NCI-H1930 (cell line): ENCODE measurements around the gene MYO7A.
A peak's percentile ranks its signal among the peaks of the same experiment; 100 is the strongest.

Experiments
- DNase-seq, 2 experiments: peaks; one replicate each; lab custom pipeline; 2025; lab: John Stamatoyannopoulos, UW

The MYO7A gene

GRCh38 chr11:77111946-77112345 lies 16.1 kb upstream of the MYO7A start:
- no peak for DNase-seq

GRCh38 chr11:77112641-77113381 lies 15.2 kb upstream of the MYO7A start:
- no peak for DNase-seq

- peak in 1 of 2 experiments; percentile 12 for DNase-seq
These were observed 14.5 kb upstream of the MYO7A start for GRCh38 chr11:77113382-77114088.

- DNase-seq, result no peak
These were observed 14.0 kb upstream of the MYO7A start for GRCh38 chr11:77114089-77114463.

- DNase-seq, result no peak
These were observed 12.8 kb upstream of the MYO7A start for GRCh38 chr11:77115181-77115611.

DNA sequence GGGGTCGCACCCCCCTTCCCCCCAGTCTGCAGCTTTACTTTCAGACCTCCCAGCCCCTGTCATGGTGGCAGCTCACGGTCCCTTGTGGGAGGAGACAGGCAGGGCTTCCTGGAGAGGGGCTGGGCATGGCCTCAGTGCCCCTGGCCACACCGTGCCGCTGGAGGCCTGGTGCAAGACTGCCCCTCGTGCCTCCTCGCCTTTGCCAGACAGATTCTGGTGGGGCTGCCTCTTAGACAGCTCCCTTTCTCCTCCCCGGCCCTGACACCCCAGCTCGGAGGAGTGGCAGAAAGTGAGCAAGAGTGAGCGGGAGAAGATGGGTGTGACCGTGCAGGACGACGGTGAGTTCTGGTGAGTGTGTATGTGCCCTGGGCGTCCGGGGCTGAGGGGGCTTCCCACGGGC lies 12.1 kb upstream of the MYO7A start:
- no peak for DNase-seq

GRCh38 chr11:77117492-77117891 lies 10.6 kb upstream of the MYO7A start:
- DNase-seq, result no peak

DNA sequence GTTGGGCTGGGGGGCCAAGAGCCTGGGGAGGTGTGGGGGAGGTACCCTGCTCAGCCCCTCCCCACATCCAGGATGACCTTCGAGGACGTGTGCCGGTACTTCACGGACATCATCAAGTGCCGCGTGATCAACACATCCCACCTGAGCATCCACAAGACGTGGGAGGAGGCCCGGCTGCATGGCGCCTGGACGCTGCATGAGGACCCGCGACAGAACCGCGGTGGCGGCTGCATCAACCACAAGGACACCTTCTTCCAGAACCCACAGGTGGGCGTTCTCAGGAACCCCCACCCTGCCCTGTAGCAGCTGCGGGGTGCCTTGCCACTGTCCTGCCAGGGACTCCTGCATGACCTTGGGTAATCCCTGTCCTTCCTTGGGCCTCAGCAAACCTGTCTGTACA lies 10.0 kb upstream of the MYO7A start:
- no peak for DNase-seq

DNA sequence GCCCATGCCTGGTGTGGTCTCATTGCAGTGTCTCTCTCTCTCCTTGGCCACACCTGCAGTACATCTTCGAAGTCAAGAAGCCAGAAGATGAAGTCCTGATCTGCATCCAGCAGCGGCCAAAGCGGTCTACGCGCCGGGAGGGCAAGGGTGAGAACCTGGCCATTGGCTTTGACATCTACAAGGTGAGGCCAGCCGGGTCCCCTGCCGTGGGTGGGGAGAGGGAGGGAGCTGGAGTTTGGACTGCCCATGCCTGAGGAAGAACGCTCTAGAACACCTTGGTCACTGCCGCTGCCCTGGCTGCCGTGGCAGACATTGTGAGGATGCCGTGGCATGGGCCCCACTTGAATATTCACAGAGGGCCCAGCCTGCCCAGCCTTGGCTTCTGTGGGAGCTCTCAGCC lies 9.1 kb upstream of the MYO7A start:
- DNase-seq, result no peak

GRCh38 chr11:77119531-77119936 lies 8.5 kb upstream of the MYO7A start:
- DNase-seq, result no peak

DNA sequence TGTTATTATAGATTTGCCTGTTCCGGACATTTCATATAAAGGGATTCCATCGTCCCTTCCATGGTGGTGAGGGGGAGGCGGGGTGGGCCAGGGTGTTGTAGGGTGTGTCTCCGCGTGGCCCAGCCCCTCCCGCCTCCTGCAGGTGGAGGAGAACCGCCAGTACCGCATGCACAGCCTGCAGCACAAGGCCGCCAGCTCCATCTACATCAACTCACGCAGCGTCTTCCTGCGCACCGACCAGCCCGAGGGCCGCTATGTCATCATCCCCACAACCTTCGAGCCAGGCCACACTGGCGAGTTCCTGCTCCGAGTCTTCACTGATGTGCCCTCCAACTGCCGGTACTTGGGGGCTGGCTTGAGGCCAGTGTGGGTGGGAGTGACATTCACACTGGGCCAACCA lies 7.5 kb upstream of the MYO7A start:
- DNase-seq, result no peak

DNA sequence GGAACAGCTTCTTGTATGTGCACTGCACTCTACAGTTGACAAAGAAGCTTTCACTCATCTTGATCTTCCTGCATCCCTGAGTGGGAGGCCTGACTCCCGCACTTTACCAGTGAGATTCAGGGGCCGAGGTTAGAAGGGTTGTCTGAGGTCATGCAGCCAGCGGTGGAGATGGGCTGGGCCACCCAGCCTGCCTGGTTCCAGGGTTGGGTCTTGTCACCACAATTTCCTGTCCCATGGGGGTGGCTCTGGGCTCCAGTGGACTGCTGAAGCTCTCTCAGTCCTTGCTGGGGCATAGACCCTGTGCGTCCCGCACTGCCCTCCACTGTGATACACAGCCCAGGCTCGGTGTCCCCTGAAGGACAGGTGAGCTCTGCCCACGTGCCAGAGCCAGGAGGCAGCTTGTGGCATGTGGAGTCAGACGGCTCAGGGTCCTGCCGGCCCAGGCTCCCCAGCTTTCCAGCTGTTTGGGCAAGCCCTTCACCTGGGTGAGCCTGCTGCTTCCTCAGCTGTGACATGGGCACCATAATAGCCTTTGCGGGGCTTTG lies 6.9 kb upstream of the MYO7A start:
- no peak for DNase-seq

DNA sequence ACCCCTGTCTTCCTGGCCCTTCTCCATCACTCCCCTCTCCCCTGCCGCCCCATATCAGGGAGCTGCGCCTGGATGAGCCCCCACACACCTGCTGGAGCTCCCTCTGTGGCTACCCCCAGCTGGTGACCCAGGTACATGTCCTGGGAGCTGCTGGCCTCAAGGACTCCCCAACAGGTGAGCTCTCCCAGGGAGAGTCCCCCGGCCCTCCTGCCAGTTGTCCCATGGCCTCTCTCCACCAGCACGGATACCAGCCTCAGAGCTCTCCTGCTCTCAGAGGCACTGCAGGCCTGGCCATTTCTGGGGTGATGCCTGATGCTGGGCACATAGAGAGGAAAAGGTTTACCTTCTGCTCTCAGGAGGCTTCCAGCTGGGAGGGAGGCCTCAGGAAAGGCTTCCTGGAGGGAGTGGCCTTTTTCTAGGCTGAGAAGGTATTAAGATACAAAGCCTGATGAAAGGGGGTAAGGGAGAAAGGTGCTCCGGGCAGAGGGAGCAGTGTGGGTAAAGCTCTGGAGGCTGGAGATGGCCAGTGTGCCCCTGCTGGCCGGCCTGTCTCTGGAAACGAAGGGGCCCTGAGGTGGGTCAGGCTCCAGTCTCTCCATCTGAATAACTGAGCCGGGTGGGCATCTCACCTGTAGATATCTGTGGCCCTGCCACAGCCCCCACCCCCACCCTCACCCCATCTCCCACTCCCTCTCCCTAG lies 6.0 kb upstream of the MYO7A start:
- DNase-seq, result no peak

DNA sequence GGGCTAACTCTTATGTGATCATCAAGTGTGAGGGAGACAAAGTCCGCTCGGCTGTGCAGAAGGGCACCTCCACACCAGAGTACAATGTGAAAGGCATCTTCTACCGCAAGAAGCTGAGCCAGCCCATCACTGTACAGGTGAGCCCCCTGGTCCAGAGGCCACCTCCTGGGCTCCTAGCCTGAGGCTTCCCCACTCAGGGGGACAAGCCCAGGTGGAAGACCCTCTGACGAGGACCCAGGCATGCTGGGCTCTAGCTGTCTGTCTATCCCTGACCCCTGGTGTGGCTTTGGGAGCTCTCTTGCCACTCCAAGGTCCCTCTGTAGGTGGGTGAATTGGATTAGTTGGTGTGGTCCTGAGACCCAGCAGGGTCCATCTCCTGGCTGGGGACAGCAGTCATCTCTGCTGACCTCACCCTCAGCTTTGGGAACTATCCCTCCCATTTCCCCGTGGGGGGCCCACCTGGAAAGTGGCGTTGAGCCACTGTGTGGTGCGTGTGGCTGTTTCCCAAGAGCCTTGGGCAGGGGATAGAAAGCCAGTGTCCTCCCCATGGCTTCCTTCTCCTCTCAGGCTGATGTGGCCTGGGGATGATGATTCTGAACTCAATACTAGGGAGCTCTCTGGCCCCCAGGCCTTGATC lies 5.4 kb upstream of the MYO7A start:
- DNase-seq, result no peak

DNA sequence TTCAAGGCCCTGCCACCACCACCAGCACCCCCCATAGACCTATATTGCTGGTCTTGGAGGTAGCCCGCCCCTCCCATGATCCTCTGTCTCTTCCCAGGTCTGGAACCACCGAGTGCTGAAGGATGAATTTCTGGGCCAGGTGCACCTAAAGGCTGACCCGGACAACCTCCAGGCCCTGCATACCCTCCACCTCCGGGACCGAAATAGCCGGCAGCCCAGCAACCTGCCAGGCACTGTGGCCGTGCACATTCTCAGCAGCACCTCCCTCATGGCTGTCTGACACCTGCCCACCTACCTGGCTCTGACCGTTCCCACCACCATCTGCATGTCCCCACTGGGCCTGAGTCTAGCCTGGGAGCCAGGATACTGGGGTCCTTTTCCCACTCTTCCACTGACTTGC lies 4.5 kb upstream of the MYO7A start:
- no peak for DNase-seq

DNA sequence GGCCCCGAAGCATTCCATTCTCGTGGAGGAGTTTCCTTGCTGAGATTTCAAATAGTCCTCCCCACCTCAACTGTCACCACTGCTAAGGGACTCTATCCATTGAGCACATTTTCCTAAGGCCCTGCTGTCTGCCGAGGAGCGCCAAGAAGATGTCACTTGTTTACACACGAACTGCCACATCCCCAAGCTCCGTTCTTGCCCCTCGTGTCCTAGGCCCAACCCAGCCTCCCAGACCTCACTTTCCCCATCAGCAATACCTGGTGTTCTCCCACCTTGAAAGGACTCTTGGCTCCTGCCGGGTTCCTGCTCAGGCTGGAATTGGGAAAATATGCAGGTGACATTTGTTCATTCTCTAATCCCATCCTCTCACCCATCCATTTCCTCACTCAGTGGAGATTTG lies 4.0 kb upstream of the MYO7A start:
- DNase-seq, result no peak

- no peak for DNase-seq
These were observed 3.6 kb upstream of the MYO7A start for GRCh38 chr11:77124488-77124887.

DNA sequence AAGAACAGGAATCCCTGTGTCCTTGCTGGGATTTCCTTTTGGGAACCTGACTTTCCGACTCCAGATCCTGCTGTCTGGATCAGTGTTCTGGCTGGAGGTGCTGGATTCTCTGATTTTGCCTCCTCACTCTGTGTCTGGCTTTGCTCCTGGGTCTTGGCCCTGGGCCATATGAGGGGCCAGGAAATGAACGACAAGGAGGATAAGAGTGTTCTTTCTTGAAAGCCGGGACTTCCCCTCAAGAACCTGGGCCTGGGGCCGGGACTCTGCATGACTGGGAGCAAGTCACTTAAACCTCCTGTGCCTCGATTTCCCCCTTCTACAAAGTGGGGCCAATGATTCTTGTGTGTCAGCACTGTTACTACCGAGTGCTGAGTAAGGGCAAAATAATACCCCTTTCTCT lies 2.9 kb upstream of the MYO7A start:
- DNase-seq, result no peak

DNA sequence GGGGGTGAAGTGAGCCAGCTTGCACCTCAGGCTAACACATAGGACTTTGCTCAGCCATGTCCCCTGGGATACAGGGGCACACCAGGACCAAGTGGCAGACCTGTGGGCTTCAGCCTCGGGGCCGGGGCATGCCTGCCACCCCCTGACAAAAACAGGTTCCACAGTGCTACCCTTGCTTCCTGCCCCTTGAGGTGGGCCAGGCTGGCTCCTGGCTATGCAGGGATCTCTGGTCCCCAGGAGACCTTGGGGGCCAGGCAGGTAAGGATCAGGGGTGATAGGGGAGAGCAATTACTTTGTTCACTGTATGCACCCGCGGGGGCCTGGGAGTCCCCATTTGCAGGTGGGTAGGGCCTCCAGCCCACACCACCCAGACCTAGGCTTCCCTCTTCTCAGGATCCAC lies 2.4 kb upstream of the MYO7A start:
- no peak for DNase-seq

DNA sequence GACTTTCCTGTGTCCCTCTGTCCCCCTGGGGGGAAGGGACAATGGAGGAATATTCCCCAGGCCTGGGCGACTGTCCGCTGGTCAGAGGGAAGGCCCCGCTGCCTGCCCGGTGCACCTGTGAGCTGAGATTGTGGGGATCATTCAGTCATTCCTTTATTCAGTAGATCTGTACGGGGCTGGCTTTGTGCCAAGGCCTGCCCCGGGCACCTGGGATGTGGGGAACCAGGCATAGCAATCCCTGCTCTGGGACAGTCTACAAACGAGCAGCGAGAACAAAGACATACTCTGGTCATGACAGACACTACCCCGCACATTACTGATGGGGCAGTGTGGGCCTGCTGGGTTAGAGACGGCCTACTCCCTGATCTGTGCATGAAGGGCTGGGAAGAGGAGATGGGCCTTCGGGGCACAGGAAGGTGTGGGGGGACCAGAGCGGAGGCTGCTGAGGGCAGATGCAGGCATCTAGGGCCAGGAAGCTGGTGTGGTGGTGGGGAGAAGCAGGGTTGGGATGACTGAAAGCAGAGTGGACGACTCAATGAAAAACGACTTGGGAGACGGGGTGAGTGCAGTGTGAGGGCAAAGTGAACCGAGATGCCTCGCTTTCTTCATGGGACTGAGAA lies 1.8 kb upstream of the MYO7A start:
- DNase-seq, result no peak

DNA sequence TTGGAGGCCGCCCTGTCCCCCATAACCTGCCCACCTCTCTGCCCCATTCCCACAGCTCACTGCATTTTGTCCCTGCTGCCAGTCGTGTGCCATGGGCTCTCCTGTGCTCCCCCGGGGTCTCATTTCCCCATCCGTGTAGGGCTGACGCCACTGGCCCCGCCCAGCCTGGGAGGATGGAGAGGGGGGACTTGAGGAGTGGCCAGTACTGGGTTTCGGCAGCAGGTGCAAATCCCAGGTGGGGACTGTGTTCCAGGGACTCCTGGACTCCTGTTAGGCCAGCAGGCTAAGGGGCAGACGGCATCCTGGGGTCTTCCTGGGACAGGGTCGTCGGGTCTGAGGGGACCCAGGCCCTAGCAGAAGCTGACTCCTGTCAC lies 1.2 kb upstream of the MYO7A start:
- DNase-seq, result no peak
